Measurements from ENCODE around the gene SMYD3. TPM values are rescaled to one million over a fixed set of nuclear protein-coding genes. Genes with fewer than 3 reads are reported as not detected.
"Not testable (repeated sequence)": the region's sequence is repeated elsewhere in the genome, so short reads cannot be mapped to it uniquely, and the experiment has no call there.

The SMYD3 gene
- total RNA-seq, 1 donor from 2014 or later: 26.7 TPM

DNA sequence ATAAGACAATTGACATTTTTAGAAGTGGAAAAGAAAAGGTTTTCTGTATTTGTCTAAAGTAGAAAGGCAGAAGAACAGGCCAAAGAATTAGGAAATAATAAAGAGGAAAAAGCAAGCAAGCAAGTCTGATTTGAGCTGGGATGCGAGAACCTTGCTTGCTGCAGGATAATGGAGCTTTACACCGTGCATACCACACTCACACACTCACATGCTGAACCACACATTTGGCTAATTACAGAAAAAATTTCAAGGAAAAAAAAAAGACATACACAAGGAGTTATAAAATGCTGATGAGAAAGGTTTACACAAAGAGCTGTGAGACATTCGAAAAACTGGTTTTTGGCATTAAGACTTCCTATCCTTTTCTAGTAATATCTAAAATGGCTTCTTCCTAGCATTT lies 758.4 kb downstream of the SMYD3 start:
- no peak for DNase-seq (ENCODE audit: low read depth, low spot score)

DNA sequence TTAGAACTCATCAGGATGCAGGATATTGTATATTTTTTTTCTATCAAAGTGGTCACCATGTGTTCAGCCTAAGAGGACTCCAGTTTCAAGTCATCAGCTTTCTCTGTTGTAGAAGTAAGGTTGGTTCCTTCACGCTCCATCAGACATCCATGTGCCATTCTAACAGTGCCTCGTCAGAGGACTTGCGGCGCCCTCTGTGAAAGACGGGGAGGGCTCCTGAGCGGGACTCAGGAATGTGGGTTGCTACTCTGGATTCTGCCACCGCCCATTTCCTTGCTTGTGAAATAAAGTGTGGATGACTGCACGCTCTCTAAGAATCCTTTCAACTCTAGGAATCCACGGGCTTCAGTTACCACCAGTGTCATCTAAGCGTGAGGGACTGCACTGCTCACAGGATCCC lies 758.8 kb downstream of the SMYD3 start:
- no peak for DNase-seq (ENCODE audit: low read depth, low spot score)

GRCh38 chr1:245742896-245743295 lies 764.2 kb downstream of the SMYD3 start:
- no peak for DNase-seq (ENCODE audit: low read depth, low spot score)

GRCh38 chr1:245740336-245740735 lies 766.7 kb downstream of the SMYD3 start:
- DNase-seq (ENCODE audit: low read depth, low spot score): not testable (repeated sequence)

- DNase-seq (ENCODE audit: low read depth, low spot score): no peak
Measured at GRCh38 chr1:245730801-245731200, 776.3 kb downstream of the SMYD3 start.

DNA sequence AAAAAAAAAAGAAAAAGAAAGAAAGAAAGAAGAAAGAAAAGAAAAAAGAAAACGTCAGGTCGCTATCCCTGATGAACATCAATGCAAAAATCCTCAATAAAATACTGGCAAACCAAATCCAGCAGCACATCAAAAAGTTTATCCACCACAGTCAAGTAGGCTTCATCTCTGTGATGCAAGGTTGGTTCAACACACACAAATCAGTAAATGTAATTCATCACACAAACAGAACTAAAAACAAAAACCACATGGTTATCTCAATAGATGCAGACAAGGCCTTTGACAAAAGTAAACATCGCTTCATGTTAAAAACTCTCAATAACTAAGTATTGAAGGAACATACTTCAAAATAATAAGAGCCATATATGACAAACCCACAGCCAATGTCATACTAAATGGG lies 779.0 kb downstream of the SMYD3 start:
- DNase-seq (ENCODE audit: low read depth, low spot score): not testable (repeated sequence)

GRCh38 chr1:245721488-245721887 lies 785.6 kb downstream of the SMYD3 start:
- no peak for DNase-seq (ENCODE audit: low read depth, low spot score)

DNA sequence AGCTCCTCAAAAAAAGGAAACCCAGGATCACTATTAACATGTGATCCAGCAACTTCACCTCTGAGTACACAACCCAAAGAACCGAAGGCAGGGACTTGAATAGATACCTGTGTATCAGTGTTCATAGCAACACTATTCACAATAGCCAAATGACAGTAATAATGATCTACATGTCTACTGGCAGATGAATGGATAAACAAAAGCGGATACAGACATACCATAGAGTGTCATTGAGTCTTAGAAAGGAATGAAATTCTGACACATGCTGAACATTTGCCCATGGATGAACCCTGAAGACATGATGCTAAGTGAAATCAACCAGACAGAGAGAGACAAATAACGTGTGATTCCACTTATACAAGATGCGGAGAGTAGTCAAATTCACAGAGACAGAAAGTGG lies 788.1 kb downstream of the SMYD3 start:
- DNase-seq (ENCODE audit: low read depth, low spot score): no peak

DNA sequence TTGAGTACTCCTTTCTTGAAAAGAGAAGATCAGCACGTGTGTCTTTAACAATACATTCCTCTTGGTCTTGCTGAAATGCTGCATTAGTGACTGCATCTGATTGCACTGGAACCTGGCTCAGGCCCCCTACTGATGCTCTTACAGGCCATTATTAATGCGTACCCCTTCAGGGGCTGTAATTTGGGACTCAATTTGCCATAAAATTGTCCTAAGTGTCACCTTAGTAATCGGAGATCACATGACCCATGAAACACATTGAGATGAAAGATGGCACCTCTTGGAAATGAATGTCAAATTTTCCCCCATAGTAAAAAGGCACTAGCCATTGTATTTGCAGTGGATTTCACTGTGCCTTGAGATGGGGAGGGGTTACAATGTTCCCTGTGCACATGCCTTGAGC lies 789.0 kb downstream of the SMYD3 start:
- DNase-seq (ENCODE audit: low read depth, low spot score): no peak

DNA sequence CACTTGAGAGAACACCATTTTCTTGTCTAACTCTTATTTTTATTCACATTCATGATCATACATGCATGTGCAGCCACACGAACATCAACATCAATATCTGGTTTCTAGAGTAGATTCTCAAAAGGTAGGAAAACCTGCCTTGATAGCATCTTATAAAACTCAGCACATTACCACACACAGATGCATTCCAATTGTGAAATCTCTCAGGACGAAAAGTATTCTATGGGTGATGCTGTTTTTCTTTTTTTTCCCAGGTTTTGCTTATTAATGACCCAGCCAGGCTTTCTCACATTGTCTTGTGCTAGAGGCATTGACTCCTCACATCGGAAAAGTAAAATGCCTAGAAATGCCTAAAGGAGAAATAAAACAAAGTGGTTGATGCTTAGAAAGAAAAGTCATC lies 789.5 kb downstream of the SMYD3 start:
- DNase-seq (ENCODE audit: low read depth, low spot score): no peak

- DNase-seq (ENCODE audit: low read depth, low spot score): no peak
Measured at GRCh38 chr1:245716561-245716960, 790.5 kb downstream of the SMYD3 start.

DNA sequence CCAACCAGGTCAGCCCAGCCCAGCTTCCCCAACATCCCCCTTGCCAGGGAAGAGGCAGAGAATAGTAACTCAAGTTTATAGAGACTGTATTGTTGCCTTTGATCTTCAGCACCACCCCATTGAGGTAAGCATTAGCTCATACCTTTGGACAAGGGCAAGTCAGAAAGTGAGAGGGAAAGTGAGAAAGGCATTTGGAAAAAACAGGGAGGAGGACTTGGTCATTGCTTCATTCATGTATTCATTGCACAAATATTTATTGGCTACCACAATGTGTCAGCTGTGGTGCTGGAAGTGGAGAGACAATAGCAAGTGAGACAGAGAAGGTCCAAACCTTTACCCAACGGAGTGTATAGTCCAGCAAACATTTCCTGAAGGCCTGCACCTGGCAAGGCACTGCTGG lies 791.1 kb downstream of the SMYD3 start:
- no peak for DNase-seq (ENCODE audit: low read depth, low spot score)

GRCh38 chr1:245715291-245715701 lies 791.8 kb downstream of the SMYD3 start:
- no peak for DNase-seq (ENCODE audit: low read depth, low spot score)

DNA sequence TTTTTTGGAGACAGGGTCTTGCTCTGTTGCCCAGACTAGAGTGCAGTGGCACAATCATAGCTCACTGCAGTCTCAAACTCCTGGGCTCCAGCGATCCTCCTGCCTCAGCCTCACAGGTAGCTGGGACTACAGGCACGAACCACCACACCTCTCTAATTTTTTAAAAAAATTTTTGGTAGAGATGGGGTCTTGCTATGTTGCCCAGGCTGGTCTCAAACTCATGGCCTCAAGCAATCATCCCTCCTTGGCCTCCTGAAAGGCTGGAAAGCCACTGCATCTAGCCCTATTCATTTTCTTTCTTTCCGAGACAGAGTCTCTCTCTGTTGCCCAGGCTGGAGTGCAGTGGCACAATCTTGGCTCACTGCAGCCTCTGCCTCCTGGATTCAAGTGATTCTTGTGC lies 793.1 kb downstream of the SMYD3 start:
- DNase-seq (ENCODE audit: low read depth, low spot score): not testable (repeated sequence)

- no peak for DNase-seq (ENCODE audit: low read depth, low spot score)
Measured at GRCh38 chr1:245710961-245711903, 795.8 kb downstream of the SMYD3 start.

GRCh38 chr1:245707941-245708340 lies 799.1 kb downstream of the SMYD3 start:
- DNase-seq (ENCODE audit: low read depth, low spot score): no peak

DNA sequence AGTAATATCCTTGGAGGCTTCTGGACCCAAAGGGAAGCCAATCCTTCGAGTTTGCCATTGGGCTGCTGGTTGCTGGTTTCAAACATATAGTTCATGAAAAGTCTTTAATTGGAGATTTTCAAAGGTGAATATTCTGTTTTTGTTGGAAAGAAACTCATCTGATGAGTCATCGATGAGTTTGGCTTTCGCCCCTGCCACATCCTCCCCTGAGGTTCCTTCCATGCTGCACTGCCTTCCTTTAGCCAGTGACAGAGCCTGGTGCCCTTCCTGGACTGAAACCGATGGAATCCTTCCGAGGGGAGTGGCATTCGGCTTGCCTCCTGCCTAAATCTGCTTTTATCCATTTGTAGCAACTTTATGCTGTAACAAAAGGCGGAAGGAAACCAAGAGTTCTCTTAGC lies 802.3 kb downstream of the SMYD3 start:
- no peak for DNase-seq (ENCODE audit: low read depth, low spot score)

DNA sequence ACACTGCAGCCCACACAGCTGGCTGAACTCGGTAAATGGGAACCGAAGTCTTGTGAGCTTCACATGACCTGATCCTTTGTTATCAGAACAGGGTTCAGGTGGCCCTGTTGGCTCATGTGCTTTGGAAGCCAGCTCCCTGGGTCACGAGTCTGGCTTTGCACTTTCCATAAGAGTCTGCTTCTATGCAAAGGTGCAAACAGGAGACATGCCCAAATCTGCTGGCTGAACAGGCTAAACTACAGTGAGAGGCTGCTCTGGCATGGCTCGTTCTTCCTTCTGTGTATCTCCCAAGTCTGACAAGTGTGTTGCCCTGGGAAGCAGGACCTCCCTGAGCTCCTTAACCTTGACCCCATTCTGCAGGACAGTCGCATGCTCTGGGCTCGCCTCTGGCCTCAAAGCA lies 802.7 kb downstream of the SMYD3 start:
- no peak for DNase-seq (ENCODE audit: low read depth, low spot score)

DNA sequence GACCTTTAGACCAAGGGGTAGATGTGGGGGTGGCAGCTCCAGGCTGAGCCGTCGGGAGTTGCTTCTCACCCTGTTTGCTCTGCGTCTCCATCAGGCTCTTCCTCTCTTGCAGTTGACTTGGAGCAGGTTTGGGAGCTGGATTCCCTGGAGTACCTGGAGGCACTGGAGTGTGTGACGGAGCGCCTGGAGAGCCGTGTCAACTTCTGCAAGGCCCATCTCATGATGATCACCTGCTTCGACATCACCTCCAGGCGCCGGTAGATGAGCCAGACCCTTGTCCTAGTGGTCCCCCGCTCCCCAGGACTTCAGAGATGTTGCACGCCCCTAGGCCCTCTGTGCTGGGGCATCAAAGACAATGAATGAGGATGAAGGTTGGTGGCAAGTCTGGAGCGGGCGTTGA lies 804.7 kb downstream of the SMYD3 start:
- DNase-seq (ENCODE audit: low read depth, low spot score): no peak

DNA sequence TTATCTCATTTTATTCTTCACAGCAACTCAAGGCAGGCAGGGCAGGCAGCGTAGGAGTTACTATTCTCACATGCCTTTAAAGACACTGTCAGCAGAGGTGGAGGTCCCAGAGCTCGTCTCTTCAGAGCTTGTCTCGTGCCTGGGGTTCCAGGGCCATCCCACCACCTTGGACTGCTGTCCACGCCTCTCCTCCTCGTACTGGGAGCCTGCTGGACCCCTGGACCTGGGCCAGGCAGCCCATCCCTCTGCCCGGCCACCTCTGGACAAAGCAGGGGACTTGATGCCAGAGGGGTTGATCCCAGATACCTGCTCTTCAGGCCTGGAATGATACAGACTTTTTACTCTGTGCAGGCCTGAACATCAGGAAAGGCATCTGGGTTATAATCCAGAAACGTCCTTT lies 805.4 kb downstream of the SMYD3 start:
- DNase-seq (ENCODE audit: low read depth, low spot score): no peak

- DNase-seq (ENCODE audit: low read depth, low spot score): no peak
Measured at GRCh38 chr1:245700631-245701030, 806.4 kb downstream of the SMYD3 start.

Data from pulmonary artery endothelial cell (primary cell).